ENCODE measurements around the gene TFF2. TPM values are rescaled to one million over a fixed set of nuclear protein-coding genes. Genes with fewer than 3 reads are reported as not detected.

The TFF2 gene
- total RNA-seq, 6 experiments from 2014 or later, result not detected

- no peak overlapping the region for H3K27ac Mint-ChIP-seq
- TF ChIP-seq CTCF (IDR thresholded peaks at IDR 0.05), result peak; percentile 13; the same call in 1 of the 2 replicates
- H3K4me3 Mint-ChIP-seq, result no peak overlapping the region
- H3K27me3 Mint-ChIP-seq (ENCODE audit: insufficient read depth), result no peaks in the 10 kb centered on the region; the same call in 1 of the 2 replicates
- H3K4me1 Mint-ChIP-seq (ENCODE audit: low read depth), result no peaks in the 10 kb centered on the region
- H3K36me3 Mint-ChIP-seq (ENCODE audit: low read depth), result peaks cover 3% of the 10 kb centered on the region; the same call in 1 of the 2 replicates
- peaks cover 54% of the 10 kb centered on the region for H3K9me3 Mint-ChIP-seq
- no peak for DNase-seq
Measured at GRCh38 chr21:42337830-42338728, 12.7 kb downstream of the TFF2 start.

- no peak overlapping the region for H3K27ac Mint-ChIP-seq
- no peaks in the 10 kb centered on the region for H3K4me1 Mint-ChIP-seq (ENCODE audit: low read depth)
- DNase-seq, result no peak
- no peaks in the 10 kb centered on the region; the same call in 1 of the 2 replicates for H3K27me3 Mint-ChIP-seq (ENCODE audit: insufficient read depth)
- H3K9me3 Mint-ChIP-seq, result peaks cover 58% of the 10 kb centered on the region
- no peak for TF ChIP-seq CTCF (IDR thresholded peaks at IDR 0.05)
- peaks cover 3% of the 10 kb centered on the region; the same call in 1 of the 2 replicates for H3K36me3 Mint-ChIP-seq (ENCODE audit: low read depth)
- no peak overlapping the region for H3K4me3 Mint-ChIP-seq
Measured at GRCh38 chr21:42337276-42337675, 13.5 kb downstream of the TFF2 start.

- DNase-seq, result no peak
- Mint-ChIP-seq H3K4me1 (ENCODE audit: low read depth) (no peaks in the 10 kb centered on the region), H3K4me3 (no peak overlapping the region), H3K27ac (no peak overlapping the region), H3K9me3 (peaks cover 64% of the 10 kb centered on the region), H3K27me3 (ENCODE audit: insufficient read depth) (no peaks in the 10 kb centered on the region; the same call in none of the 2 replicates), H3K36me3 (ENCODE audit: low read depth) (peaks cover 3% of the 10 kb centered on the region; the same call in 1 of the 2 replicates)
- TF ChIP-seq CTCF (IDR thresholded peaks at IDR 0.05), result no peak
Measured at GRCh38 chr21:42336054-42336453, 14.7 kb downstream of the TFF2 start.

GRCh38 chr21:42332557-42333317, 18.1 kb downstream of the TFF2 start:
- peaks cover 57% of the 10 kb centered on the region for H3K9me3 Mint-ChIP-seq
- H3K27ac Mint-ChIP-seq, result no peak overlapping the region
- no peaks in the 10 kb centered on the region; the same call in 1 of the 2 replicates for H3K36me3 Mint-ChIP-seq (ENCODE audit: low read depth)
- H3K4me3 Mint-ChIP-seq, result no peak overlapping the region
- no peaks in the 10 kb centered on the region; the same call in 1 of the 2 replicates for H3K27me3 Mint-ChIP-seq (ENCODE audit: insufficient read depth)
- H3K4me1 Mint-ChIP-seq (ENCODE audit: low read depth), result no peaks in the 10 kb centered on the region
- no peak for DNase-seq
- no peak for TF ChIP-seq CTCF (IDR thresholded peaks at IDR 0.05)

GRCh38 chr21:42331660-42332059, 19.1 kb downstream of the TFF2 start:
- Mint-ChIP-seq H3K27ac (no peak overlapping the region), H3K27me3 (ENCODE audit: insufficient read depth) (no peaks in the 10 kb centered on the region; the same call in 1 of the 2 replicates), H3K4me1 (ENCODE audit: low read depth) (no peaks in the 10 kb centered on the region), H3K4me3 (no peak overlapping the region), H3K9me3 (peaks cover 50% of the 10 kb centered on the region), H3K36me3 (ENCODE audit: low read depth) (no peaks in the 10 kb centered on the region; the same call in 1 of the 2 replicates)
- DNase-seq, result no peak
- TF ChIP-seq CTCF (IDR thresholded peaks at IDR 0.05), result no peak

Data from HFFc6 (cell line).